HK-2 (cell line): ENCODE data around the gene C17orf107.

ENCODE experiments used
- DNase-seq: peaks from one replicate; pipeline ENCODE4 v3.0.0-alpha.2; 2018; ENCODE audit not compliant: unreplicated experiment

C17orf107 gene

DNA sequence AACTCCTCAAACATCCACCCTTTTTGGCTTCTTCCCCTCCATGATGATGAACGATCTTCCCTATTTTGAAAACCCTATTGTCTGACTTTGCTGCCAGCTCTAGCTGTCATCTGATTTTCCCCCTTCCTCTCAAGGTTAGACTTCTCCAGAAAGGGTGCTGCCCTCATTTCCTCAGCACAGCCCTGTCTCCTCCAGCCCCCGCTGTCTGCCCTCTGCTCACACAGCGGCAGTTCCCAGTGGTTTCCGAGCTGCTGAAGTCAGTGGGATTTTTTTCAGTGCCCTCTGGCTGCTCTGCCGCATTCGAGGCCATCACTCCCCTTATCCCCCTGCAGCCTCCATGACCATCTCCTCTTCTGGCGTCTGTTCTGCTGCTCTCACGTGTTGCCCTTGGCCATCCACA lies 26.6 kb upstream of the C17orf107 start:
- DNase-seq: no peak

DNA sequence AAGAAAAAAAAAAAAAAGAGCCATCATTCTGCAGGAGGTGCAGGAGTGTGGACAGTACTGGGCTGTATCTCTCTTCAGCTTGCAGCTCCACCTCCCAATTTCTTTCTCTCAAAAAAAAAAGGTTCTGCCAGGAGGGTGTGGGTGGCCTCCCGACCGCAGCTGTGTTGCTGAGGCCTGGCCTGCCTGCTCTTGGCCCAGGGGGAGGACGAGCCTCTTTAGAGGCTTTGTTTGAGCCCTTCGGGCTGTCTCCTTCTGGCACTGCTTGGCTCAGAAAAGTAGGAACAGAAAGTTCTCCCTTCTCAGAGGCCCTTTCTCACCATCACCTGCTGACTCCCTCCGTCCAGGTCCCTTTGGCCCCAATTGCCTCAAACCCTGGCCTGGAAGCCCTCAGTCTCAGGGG lies 22.2 kb upstream of the C17orf107 start:
- no peak for DNase-seq

DNA sequence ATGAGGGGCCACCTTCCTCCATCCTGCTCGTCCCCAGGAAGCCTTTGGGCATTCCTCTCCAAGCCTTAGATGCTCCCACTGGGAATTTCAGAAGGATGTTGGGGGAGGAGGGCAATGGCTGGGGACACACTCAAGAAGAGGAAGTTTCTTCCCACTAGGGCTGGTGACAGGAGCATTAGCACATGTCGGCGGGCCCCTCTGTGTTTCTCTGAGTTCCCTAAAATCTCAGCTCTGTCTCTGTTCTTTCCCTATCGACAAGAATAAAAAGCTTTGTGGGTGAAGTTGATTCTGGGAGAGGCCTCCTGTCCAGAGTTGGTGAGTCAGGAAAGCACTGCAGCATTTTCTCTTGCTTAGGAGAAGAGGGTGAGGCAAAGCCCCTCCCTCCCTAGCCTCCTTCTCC lies 19.7 kb upstream of the C17orf107 start:
- no peak for DNase-seq

DNA sequence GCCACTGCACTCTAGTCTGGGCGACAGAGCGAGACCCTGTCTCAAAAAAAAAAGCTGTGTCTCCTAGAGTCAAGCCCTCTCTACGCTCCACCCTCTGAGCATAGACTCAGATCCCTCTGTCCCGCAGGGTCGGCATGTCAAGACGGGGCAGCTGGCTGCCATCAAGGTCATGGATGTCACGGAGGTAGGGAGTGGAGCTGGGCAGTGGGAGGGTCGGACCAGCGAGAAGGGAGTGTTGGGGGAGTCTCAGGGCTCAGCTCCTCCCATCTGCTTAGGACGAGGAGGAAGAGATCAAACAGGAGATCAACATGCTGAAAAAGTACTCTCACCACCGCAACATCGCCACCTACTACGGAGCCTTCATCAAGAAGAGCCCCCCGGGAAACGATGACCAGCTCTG lies 18.5 kb upstream of the C17orf107 start:
- DNase-seq: no peak

DNA sequence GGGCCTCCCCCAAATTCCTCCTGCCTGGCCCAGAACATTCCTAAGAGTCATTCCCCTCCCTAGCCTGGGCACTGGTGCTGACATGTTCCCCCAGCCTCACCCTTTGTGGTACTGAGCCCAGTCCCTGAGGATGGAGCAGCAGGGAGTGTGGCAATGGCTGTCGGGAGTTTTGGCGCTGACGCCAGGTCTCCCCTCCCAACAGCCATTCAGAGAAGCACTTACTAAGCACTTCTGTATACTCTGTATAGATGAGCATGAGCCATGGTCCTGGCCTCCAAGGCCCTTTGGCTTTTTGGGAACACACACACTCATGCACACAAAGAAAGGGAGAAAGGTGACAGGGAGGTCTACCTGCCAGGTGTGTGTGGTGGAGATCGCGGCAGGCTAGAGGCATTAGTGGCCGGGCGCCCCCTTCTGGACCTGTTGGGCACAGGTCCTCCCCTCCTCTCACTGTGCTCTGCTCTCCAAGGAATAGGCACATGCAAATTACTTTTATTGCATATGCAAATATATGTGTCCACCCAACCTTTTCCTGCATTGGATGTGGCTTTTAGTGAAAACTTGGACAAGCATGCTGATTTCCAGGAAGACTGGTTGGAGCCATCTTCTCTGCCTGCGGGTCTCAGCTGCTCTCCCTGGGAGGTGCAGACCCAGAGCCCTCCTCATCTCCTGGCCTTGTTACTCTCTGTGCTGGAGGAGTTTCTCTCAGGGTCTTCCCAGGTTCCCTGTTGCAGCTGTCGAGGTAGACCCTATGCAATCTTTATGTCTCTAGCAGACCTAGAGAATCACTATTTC lies 17.4 kb upstream of the C17orf107 start:
- peak; percentile 33 for DNase-seq

DNA sequence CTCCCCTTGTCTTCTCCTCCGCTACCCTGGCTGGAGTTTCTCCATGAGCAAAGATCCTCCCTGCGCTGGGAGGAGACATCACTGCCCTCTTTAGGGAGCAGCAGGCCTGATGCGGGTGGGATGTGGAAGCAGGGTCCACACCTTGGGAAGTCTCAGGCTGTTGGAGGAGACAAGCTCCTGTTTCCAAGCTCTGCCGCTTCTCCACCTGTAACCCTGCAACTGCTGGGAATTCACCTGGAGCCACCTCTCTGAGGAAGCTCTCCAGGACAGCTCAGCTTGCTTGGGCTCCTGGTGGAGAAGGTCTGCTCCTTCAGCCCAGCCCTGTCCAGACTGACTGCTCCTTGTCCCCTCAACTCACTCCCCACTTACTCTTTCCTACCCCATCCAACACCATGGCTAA lies 14.8 kb upstream of the C17orf107 start:
- no peak for DNase-seq

DNA sequence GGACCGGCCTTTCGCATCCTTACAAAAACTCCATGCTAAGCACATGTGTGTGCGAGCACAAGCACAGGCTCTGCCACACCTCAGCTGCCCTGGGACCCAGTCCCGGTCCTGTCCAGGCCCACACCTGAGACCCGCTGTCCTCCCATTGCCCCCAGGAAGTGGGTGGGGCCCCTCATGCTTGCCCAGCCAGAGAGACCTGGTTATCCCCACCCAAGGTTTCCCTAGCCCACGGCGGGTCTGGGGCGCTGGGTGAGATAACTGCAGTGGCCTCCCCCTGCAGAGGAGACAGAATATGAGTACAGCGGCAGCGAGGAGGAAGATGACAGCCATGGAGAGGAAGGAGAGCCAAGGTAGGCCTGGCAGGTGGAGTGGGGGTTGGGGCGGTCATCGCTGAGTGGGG lies 12.5 kb upstream of the C17orf107 start:
- no peak for DNase-seq

DNA sequence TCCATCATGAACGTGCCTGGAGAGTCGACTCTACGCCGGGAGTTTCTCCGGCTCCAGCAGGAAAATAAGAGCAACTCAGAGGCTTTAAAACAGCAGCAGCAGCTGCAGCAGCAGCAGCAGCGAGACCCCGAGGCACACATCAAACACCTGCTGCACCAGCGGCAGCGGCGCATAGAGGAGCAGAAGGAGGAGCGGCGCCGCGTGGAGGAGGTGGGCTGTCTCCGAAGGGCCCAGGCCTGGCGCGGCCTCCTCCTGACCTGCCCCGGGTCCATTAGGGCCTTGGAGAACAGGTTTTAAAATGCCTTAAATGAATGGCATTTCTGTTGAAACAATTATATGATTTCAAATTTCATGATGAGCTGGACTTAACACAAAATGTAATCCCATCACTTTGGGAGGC lies 11.8 kb upstream of the C17orf107 start:
- DNase-seq: no peak

DNA sequence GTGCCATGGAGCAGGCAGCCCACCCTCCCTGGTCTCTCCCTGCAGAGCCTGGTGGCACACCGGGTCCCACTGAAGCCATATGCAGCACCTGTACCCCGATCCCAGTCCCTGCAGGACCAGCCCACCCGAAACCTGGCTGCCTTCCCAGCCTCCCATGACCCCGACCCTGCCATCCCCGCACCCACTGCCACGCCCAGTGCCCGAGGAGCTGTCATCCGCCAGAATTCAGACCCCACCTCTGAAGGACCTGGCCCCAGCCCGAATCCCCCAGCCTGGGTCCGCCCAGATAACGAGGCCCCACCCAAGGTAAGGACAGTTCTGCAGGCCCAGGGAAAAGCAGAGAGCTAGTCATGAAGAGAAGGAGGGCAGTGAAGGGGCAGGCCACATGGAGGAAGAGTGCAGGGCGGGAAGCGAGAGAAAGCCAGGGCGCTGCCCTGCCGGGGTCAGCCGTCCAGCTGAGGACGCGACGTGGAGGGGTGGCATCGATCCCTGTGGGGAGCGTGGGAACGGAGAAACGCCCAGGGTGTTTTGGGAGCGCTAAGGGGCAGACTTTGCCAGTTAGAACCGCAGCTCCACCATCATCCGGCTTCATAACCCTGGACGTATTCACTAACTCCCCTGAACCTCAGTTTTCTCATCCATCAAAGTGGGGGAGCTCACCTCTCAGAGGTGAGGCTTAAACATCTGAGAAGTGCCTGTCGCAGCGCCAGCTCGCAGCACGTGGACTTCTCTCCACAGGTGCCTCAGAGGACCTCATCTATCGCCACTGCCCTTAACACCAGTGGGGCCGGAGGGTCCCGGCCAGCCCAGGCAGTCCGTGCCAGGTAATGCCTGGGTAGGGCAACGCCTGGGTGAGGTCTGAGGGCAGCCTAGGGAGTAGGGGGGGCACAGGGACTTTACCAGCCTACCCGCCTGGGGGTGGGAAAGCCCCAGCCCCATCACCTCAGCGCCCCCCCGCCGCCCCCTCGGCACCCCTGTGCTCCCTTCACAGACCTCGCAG lies 7.6 kb upstream of the C17orf107 start:
- no peak for DNase-seq

DNA sequence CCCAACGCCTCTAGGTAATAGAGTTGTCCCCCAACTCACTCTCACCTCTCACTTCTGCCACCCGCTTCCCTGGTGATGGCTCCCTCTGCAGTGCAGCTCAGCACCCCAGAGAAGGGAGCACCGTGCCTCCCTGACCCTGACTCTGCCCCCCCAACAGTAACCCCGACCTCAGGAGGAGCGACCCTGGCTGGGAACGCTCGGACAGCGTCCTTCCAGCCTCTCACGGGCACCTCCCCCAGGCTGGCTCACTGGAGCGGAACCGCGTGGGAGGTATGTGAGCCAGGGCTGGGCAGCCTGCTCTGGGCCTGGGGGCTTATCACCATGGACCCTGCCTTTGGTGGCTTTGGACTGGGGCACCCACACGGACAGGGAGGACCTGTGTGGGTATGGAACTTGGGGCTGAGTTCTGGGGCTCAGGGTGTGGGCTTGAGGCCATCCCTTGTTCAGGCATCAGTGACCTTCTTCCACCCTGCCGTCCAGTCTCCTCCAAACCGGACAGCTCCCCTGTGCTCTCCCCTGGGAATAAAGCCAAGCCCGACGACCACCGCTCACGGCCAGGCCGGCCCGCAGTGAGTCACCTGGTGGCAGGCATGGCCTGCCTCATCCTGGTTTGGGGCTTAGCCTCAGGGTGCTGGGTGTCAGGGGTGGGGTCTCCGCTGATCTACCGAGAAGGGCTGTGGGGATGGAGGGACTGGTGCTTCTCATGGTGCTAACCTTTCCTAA lies 6.7 kb upstream of the C17orf107 start:
- DNase-seq: no peak

DNA sequence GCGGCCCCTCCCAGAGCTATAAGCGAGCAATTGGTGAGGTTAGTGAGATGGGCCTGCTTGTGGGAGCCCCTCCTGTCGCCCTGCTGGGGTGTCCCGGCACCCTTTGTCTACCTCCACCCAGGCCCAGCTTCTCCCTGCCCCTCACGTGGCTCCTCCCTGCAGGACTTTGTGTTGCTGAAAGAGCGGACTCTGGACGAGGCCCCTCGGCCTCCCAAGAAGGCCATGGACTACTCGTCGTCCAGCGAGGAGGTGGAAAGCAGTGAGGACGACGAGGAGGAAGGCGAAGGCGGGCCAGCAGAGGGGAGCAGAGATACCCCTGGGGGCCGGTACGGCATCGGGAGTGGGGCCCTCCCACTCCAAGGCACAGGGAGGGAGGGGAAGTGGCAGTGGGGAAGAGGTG lies 6.1 kb upstream of the C17orf107 start:
- DNase-seq: no peak

DNA sequence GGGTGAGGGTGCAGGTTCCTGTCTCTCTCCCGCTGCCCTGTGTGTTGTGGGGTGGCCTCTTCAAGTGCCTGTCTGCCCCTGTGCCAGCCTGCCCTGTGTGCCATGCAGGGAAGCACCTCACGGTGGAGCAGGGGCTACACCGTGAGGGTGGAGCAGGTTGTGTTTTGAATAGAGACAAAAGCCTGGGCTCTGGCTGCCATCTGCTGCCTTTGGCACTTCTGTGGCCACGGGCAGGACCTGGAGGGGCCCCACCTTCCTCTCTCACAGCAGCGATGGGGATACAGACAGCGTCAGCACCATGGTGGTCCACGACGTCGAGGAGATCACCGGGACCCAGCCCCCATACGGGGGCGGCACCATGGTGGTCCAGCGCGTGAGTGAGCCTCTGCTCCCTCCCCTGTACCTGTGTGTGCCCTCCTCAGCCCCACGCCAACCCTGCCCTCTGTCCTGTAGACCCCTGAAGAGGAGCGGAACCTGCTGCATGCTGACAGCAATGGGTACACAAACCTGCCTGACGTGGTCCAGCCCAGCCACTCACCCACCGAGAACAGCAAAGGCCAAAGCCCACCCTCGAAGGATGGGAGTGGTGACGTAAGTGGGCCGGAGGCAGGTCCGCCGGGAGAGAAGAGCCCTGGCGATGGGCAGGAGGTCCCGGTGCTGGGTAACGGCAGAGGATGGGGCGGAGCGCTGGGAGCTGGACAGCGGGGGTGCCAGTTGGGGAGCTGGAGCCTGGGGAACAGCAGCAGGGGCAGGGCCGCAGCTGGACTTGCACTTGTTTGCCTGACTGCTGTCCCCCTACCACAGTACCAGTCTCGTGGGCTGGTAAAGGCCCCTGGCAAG lies 5.4 kb upstream of the C17orf107 start:
- DNase-seq: no peak

DNA sequence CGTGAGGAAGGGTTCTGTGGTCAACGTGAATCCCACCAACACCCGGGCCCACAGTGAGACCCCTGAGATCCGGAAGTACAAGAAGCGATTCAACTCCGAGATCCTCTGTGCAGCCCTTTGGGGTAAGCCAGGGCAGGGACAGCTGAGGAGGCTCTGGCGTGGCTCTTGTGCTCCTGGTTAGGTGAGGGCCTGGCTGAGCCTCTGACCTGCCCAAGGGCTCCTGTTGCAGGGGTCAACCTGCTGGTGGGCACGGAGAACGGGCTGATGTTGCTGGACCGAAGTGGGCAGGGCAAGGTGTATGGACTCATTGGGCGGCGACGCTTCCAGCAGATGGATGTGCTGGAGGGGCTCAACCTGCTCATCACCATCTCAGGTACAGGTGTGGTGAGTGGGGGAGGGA lies 4.2 kb upstream of the C17orf107 start:
- no peak for DNase-seq

DNA sequence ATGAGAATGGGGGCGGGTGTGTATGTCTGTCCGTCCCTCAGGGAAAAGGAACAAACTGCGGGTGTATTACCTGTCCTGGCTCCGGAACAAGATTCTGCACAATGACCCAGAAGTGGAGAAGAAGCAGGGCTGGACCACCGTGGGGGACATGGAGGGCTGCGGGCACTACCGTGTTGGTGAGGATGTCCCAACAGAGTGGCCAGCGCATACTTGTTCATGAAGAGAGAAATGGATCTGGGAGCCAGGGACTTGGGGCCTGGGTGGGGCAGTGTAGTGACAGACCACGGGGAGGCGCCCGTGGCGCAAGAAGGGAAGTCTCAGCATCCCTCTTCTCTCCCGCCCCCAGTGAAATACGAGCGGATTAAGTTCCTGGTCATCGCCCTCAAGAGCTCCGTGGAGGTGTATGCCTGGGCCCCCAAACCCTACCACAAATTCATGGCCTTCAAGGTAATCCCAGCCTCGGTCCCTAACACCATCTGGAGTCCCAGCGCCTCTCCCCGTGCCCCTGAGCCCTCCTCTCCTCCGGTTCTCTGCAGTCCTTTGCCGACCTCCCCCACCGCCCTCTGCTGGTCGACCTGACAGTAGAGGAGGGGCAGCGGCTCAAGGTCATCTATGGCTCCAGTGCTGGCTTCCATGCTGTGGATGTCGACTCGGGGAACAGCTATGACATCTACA lies 3.5 kb upstream of the C17orf107 start:
- no peak for DNase-seq

DNA sequence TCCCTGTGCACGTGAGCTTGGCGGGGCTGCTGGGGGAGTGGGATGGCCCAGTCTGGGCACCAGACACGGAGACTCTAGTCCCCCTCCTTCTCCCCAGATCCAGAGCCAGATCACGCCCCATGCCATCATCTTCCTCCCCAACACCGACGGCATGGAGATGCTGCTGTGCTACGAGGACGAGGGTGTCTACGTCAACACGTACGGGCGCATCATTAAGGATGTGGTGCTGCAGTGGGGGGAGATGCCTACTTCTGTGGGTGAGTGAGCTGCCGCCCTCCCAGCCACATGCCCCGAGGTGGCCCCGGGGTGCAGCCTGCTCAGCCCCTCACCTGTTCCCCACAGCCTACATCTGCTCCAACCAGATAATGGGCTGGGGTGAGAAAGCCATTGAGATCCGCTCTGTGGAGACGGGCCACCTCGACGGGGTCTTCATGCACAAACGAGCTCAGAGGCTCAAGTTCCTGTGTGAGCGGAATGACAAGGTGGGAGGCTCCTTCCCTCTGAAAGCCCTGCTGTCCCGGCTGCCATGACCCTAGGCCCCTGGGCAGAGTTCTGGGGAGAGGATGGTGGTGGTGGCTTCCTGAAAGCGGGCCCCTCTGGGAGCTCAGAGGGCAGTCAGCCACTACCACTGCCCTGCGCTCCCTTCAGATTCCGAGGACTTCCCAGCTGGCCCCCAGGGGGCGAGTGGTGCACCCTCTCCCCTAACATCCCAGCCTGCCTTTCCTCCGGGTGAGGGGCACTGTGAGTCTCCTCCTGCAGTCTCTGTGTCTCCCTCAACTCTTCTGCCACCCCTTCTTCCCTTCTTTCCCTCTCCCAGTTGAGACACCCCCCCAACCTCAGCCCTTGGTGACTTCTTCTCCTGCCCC lies 2.8 kb upstream of the C17orf107 start:
- DNase-seq: no peak

DNA sequence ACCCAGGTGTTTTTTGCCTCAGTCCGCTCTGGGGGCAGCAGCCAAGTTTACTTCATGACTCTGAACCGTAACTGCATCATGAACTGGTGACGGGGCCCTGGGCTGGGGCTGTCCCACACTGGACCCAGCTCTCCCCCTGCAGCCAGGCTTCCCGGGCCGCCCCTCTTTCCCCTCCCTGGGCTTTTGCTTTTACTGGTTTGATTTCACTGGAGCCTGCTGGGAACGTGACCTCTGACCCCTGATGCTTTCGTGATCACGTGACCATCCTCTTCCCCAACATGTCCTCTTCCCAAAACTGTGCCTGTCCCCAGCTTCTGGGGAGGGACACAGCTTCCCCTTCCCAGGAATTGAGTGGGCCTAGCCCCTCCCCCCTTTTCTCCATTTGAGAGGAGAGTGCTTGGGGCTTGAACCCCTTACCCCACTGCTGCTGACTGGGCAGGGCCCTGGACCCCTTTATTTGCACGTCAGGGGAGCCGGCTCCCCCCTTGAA lies 2.1 kb upstream of the C17orf107 start:
- DNase-seq: no peak

DNA sequence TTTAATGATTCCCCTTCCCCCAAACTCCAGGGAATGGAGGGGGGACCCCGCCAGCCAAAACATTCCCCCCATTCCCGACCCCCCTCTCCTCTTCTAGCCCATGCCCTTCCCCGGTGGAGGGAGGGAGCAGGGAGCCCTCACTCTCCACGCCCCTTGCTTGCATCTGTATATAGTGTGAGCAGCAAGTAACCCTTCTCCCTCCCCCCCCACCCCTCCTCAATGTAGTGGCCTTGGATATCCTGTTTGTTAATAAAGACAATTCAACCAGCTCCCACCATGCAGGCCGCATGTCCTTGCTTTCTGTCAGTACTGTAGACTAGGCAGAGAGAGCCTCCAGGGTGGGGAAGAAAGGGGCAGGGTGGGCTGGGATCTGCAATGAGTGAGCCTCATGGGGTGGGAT lies 1.6 kb upstream of the C17orf107 start:
- DNase-seq: no peak

DNA sequence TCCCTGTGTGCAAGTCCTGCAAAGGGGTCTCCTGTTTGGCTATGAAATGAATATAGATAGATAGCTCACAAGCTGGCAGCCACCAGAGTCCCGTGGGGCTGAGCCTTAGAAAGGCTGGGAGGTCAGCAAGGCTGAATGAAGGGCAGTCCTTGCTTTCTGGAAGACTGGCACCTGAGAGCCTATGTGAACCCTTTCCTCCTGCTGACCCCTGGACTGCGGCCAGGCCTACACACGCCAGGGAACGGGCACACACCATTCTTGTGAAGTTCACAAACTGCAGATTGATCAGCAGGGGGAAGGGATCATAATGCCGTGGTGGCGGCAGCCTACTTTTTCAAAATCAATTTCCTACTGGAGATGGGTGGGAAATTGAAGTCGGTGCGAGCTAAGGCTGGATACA lies 985 bp upstream of the C17orf107 start:
- no peak for DNase-seq

DNA sequence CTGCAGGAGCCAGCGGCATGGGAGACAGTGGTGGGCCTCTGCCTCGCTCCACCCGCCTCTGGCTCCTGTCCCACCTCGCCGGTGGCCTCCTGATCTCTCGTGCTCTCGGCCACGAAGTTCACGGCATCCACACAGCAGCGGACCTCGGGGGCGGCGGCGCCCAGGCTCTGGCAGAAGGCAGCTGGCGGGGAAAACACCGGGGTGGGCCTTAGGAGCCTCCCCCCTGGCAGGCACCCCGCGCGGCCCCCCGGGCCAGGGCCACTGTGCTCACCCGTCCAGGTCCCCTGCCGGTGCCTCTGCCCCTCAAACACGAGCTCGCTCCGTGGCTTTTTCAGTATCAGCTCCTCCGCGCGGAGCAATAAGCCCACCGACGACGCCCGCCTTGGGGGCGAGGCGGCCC lies 409 bp upstream of the C17orf107 start:
- DNase-seq: no peak
